G401.6 (cell line): ENCODE measurements around the gene SLC7A6OS.
"Not testable (repeated sequence)": the region's sequence is repeated elsewhere in the genome, so short reads cannot be mapped to it uniquely, and the experiment has no call there.

Experiments
- FAIRE-seq: peaks from 2 replicates; lab custom pipeline; 2012; peaks lifted over from hg19 to GRCh38; lab: Jason Lieb, UNC

Gene SLC7A6OS

GRCh38 chr16:68298312-68298711 lies 12.4 kb downstream of the SLC7A6OS start:
- no peak for FAIRE-seq

- FAIRE-seq = no peak
These were observed 12.8 kb downstream of the SLC7A6OS start for GRCh38 chr16:68297908-68298307.

DNA sequence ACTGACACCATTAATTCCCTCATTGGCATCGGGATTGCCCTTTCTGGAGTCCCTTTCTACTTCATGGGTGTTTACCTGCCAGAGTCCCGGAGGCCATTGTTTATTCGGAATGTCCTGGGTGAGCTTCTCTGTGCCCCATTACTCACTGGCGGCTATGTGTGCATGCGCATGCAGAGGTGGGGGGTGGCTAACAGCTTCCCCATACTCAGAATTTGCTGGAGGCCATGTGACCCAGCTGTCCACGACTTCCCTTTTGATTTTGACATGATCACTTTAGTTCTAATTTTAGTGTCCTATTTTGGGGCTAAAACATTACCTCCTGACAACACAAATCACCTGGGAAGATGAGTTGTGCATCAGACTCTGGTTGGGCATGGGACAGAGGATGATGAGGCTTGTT lies 14.1 kb downstream of the SLC7A6OS start:
- FAIRE-seq = no peak

DNA sequence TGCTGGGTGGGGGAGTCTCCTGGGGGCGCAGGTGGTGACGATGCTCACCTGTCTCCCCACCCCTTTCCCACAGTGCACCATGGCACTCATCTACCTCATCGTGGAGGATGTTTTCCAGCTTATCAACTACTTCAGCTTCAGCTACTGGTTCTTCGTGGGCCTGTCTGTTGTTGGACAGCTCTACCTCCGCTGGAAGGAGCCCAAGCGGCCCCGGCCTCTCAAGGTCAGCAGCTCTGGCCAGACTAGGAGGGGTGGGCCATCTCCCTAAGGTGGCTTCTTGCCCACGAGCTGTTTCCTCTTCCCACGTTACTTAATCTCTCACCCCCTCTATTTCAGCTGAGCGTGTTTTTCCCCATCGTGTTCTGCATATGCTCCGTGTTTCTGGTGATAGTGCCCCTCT lies 14.5 kb downstream of the SLC7A6OS start:
- FAIRE-seq = no peak

- no peak for FAIRE-seq
These were observed 18.3 kb downstream of the SLC7A6OS start for GRCh38 chr16:68292425-68292824.

DNA sequence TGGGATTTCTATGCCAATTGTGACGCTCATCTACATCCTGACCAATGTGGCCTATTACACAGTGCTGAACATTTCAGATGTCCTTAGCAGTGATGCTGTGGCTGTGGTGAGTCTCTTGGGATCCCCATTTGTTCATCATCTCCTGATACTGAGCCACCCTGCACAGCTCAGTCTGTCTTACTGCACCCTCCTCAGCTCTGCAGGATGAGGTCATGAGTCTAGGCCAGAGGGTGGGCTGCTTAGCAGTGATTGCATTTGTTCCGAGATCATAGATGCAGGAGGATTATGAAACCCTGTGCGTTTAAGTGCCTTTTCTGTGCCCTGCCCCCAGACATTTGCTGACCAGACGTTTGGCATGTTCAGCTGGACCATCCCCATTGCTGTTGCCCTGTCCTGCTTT lies 19.5 kb downstream of the SLC7A6OS start:
- FAIRE-seq = no peak

DNA sequence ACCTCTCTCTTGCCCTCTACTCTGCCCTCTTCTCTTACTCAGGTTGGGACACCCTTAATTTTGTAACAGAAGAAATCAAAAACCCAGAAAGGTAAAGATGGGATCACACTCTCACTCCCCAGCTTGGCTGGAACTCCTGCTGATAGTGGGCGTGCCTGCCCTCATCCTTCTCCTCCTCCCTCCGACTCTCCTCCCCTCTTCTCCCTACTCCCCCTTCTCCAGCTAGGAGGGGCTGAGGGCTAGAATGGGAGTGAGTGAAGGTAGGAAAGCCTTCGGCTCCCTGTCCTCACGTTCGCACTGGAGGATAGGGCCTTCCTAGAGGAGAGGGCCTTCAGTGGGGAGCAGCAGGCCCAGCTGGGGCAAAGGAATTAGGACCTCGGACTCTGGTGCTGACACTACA lies 20.3 kb downstream of the SLC7A6OS start:
- no peak for FAIRE-seq

DNA sequence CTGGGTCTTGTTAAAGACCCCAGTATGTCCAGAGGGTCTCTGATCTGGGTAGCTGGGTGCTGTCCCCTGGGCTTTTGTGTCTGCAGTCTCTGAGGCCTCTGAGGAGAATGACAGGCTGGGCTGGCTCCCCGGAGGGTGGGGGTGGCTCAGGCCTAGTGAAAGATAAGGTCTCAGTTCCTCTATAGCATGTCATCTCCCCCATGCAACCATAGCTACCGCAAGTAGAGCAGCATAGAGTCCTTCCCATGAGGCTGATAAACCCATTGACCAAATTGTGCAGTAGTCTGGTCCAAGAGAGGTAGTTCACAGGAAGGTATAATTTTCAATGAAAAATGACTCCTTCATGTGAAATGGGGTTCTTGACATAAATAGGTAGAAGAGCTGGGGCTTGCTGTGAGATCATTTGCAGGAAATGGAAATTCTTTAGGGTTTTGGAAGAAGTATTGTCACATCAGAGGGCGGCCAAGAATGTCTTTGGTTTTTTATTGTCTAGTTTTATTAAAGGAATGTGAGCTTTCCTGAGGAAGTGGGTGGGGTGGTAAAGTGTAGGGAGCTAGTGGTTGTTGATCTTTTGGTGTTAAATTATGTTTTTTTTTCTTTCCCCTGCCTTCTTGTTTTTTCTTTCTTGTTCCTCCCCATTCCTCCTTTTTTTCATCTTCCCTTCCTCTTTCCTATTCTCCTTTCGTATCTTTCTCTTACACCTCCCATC lies 21.0 kb downstream of the SLC7A6OS start:
- no peak for FAIRE-seq

DNA sequence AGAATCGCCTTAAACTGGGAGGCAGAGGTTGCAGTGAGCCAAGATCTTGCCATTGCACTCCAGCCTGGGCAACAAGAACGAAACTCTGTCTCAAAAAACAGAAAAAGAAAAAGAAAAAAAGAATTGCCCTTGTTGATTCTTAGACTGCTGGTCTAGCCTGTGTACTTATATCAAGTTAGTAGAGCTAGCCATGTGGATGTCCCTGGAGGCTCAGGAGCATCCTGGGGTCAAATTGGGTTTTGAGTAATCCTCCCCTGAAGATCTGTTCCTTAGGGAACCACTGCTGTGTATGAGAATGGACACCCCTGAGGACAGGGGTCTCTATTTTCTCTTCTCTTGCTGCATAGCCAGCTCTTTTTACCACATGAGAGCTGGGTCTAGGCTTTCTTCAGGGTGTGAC lies 21.5 kb downstream of the SLC7A6OS start:
- FAIRE-seq = no peak

DNA sequence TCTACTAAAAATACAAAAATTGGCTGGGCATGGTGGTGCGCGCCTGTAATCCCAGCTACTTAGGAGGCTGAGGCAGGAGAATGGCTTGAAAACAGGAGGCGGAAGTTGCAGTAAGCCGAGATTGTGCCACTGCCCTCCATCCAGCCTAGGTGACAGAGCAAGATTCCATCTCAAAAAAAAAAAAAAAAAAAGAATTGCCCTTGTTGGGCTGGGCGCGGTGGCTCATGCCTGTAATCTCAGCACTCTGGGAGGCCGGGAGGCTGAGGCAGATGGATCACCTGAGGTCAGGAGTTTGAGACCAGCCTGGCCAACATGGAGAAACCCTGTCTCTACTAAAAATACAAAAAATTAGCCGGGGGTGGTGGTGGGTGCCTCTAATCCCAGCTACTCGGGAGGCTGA lies 21.9 kb downstream of the SLC7A6OS start:
- not testable (repeated sequence) for FAIRE-seq

DNA sequence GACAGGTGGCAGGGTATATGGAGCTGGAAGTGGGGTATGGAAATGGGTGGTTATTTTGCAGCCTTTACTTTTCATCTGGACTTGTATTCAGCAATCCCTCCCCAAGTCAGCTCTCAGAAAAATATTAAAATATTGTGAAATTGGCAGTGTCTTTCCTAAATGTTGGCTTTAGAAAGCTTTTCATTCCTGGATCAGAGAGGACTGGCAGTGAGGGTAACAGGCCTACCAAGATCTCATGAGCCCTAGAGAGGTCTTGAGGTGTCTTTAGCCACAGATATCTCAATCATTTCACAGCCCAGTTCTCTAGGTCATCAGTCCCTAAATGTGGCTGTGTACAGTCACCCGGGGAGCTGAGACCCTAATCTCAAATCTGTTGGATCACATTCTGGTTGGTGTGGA lies 22.5 kb downstream of the SLC7A6OS start:
- FAIRE-seq = no peak

GRCh38 chr16:68287276-68288251 lies 23.2 kb downstream of the SLC7A6OS start:
- no peak for FAIRE-seq

- FAIRE-seq = no peak
These were observed 24.3 kb downstream of the SLC7A6OS start for GRCh38 chr16:68286153-68287074.

DNA sequence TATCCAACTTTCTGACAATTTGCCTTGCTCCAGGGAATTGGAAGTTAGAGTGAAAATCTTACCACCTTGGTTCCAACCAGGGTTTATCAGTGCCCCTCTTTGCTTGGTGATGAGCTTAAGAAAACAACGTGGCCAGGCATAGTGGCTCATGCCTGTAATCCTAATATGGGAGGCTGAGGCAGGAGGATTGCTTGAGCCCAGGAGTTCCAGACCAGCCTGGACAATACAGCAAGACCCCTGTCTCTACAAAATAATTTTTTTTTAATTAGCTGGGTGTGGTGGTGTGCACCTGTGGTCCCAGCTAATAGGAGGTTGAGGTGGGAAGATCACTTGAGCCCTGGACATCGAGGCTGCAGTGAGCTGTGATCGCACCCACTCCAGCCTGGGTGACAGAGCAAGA lies 25.1 kb downstream of the SLC7A6OS start:
- no peak for FAIRE-seq

DNA sequence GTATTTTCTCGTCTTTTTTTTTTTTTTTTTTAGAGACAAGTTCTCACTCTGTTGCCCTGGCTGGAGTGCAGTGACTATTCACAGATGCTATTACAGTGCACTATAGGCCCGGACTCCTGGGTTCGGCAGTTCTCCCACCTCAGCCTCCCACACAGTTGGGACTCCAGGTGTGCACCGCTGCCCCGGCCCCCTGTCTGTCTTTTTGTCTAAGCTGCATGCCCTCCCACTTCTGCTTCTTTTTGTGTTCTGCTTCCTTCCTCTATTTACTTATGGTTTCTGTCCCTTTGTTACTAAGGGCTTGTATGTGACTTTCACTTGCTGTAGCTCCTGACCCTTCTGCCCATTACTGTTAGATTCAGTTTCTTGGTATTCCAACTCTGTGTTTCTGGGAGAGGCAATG lies 25.9 kb downstream of the SLC7A6OS start:
- no peak for FAIRE-seq

DNA sequence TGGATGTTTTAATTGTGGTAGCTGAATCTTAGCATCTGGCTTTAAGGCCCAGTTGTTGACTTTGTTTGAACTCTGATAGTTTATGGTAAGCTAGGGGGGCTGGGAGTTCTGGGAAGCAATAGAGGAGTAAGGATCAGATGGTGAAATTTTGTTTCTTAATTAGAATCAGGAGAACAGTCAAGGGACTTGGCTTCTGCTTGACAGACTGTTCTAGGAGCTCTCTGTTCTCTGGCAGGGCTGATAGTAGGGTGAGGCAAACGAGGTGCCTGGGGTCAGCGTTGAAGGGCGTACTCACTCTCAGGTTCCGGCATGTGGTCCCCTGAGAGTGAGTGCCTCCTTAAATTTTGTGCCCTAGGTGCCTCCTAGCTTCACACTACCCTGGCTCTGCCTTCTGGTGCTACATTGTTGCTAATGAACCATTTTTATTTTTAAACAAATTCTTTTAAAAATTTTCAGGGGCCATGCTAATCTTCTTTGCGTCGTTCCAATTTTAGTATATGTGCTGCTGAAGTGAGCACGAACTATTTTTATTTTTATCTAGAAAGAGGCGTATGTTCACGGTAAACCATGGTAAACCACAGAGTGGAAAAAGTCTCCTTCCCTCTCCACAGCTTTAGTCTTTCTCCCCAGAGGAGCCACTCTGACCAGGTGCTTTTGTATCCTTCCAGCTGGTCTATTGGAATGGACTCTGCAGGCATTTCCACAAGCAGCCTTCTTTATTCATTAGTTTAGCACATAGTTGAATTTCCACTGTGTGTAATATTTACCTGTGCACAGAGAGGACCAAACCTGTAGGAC lies 26.7 kb downstream of the SLC7A6OS start:
- FAIRE-seq = no peak

- FAIRE-seq = no peak
These were observed 27.4 kb downstream of the SLC7A6OS start for GRCh38 chr16:68283346-68283745.

DNA sequence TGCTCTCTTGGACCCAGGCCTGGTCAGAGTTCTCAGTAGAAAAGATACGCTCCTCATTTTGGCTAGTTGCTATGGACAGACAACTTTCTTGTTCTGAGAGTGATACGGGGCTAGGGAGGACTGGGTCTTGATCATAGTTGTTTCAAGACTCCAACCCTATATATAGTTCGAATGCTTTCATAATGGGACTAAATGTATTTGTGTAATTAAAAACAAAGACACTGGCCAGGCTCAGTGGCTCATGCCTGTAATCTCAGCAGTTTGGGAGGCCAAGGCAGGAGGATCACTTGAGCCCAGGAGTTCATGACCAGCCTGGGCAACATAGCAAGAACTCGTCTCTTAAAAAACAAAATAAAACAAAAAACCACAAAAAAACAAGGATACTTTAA lies 28.7 kb downstream of the SLC7A6OS start:
- no peak for FAIRE-seq

GRCh38 chr16:68281368-68282063 lies 29.2 kb downstream of the SLC7A6OS start:
- FAIRE-seq = no peak

DNA sequence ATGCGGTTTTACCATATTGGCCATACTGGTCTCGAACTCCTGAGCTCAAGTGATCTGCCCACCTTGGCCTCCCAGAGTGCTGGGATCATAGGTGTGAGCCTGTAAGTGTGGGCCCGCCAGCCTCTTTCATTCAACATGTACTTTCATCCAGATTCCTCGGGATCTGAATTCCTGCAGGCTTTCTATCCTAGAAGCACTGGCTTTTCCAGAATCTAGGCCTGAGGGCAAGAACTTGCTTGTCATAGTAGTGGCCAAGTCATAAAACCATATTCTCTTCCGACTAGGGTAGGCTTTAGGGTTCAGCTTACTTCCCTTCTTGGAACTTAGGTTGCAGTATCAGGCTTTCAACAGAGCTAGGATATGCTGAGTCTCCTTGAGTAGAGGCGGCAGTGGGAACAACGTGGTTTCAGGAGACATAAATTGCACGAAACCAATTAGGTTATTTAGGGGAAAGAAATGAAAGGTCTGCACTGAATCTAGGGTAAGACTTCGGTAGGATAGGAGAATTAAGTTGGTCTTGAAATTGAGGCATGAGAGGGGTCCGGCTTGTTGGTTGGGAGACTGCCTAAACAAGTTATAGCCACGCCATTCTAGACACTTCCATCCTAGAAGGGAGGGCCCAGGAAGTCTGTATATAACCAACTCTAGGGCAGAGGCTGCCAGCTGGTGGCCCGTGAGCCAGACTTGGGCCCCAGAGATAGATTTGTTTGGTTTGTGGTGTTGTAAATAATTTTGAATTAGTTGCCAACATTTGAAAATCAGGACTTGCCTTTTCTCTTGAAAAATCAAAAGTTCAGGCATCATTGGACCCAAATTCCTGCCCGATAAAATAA lies 30.8 kb downstream of the SLC7A6OS start:
- FAIRE-seq = no peak
